GM18867 (cell line): ENCODE measurements around the gene MAMSTR.

Source experiments
- ATAC-seq: cut with Tn5 transposase; IDR thresholded peaks from one replicate; pipeline ENCODE4 v1.9.1; 2021; ENCODE audit warnings: mild to moderate bottlenecking, moderate library complexity; ENCODE audit not compliant: unreplicated experiment

The MAMSTR gene

GRCh38 chr19:48746738-48747575 lies 27.4 kb upstream of the MAMSTR start, which contains the start of gene IZUMO1:
Gene IZUMO1 (minus strand): TSS chr19:48746909. CDS start chr19:48745859, 1,050 bp downstream.
- no peak for ATAC-seq

- ATAC-seq = no peak
Measured at GRCh38 chr19:48746110-48746509, 26.6 kb upstream of the MAMSTR start.

- no peak for ATAC-seq
Measured at GRCh38 chr19:48745208-48745995, 25.9 kb upstream of the MAMSTR start.

- ATAC-seq = no peak
Measured at GRCh38 chr19:48742096-48742495, 22.6 kb upstream of the MAMSTR start.

GRCh38 chr19:48741129-48741999 lies 21.8 kb upstream of the MAMSTR start:
- ATAC-seq = no peak

GRCh38 chr19:48740164-48740972 lies 20.8 kb upstream of the MAMSTR start, which contains the start of gene RASIP1:
Gene RASIP1 (minus strand): TSS chr19:48740610. CDS start chr19:48740282, 328 bp downstream.
- no peak for ATAC-seq

GRCh38 chr19:48739404-48740163 lies 20.1 kb upstream of the MAMSTR start:
- ATAC-seq = no peak

- peak; percentile 89 for ATAC-seq
Measured at GRCh38 chr19:48738557-48739403, 19.3 kb upstream of the MAMSTR start.

- ATAC-seq = no peak
Measured at GRCh38 chr19:48737360-48737998, 18.0 kb upstream of the MAMSTR start.

GRCh38 chr19:48735031-48735615 lies 15.6 kb upstream of the MAMSTR start:
- ATAC-seq = no peak

GRCh38 chr19:48734625-48735024 lies 15.1 kb upstream of the MAMSTR start:
- ATAC-seq = no peak

GRCh38 chr19:48731452-48731851 lies 11.9 kb upstream of the MAMSTR start:
- ATAC-seq = no peak

- no peak for ATAC-seq
Measured at GRCh38 chr19:48728911-48729664, 9.6 kb upstream of the MAMSTR start.

GRCh38 chr19:48726556-48726955 lies 7.0 kb upstream of the MAMSTR start:
- ATAC-seq = no peak

- ATAC-seq = no peak
Measured at GRCh38 chr19:48724796-48725753, 5.5 kb upstream of the MAMSTR start.
